WTC11 (cell line): ENCODE measurements around the gene RIC3.

ENCODE experiments used
- NFE2L1 ChIP-seq: sonication (generic); formaldehyde crosslinking; IDR thresholded peaks from 2 replicates; pipeline ENCODE4 v1.8.1; 2023; ENCODE audit warnings: missing genetic modification reagents
- TEAD4 ChIP-seq: sonication (generic); formaldehyde crosslinking; IDR thresholded peaks from 2 replicates; pipeline ENCODE4 v1.8.0; 2022; ENCODE audit warnings: mild to moderate bottlenecking, missing genetic modification reagents
- TF ChIP-seq, protein P1 (sequence below): fragments of 250-450 bp; sonication (Bioruptor Pico); IDR thresholded peaks from 2 replicates; pipeline ENCODE4 v1.9.0; 2021; ENCODE audit warnings: mild to moderate bottlenecking
- TF ChIP-seq, protein P2 (sequence below): fragments of 200-600 bp; IDR thresholded peaks from 2 replicates; pipeline ENCODE4 v1.8.0; 2022; ENCODE audit warnings: antibody characterized with exemption
- TF ChIP-seq, protein P3 (sequence below): sonication (generic); formaldehyde crosslinking; IDR thresholded peaks from 2 replicates; pipeline ENCODE4 v1.8.0; 2022; ENCODE audit warnings: mild to moderate bottlenecking, missing genetic modification reagents
- TF ChIP-seq, protein P4 (sequence below): sonication (generic); formaldehyde crosslinking; IDR thresholded peaks from 2 replicates; pipeline ENCODE4 v1.8.0; 2022; ENCODE audit warnings: missing genetic modification reagents
- TF ChIP-seq, protein P5 (sequence below): sonication (generic); formaldehyde crosslinking; IDR thresholded peaks from 2 replicates; pipeline ENCODE4 v1.8.1; 2023; ENCODE audit warnings: mild to moderate bottlenecking, missing genetic modification reagents, moderate library complexity
- TF ChIP-seq, protein P6 (sequence below): sonication (generic); formaldehyde crosslinking; IDR thresholded peaks from 2 replicates; pipeline ENCODE4 v1.8.0; 2022; ENCODE audit warnings: mild to moderate bottlenecking, missing genetic modification reagents

DNA sequence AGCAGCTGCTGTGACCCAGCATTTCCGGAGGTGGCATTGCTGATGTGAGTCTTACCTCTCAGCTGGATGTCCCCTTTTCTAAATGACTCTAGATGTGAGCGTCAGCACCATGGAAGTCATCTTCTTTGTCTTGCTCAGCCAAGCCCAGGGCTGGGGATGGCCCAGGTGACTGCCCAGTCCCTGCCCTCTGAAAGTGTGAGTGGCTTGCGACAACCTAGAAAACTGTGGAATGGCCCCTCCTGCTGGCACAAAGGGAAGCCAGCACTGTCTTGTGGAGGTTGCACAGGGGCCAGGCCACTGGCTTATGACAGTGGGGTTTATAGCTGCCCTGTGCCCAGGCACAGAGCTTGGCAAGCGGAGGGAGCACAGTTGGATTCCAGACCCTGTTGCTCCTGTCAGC is 81.6 kb downstream of the RIC3 start:
- TF ChIP-seq, protein P1, sequence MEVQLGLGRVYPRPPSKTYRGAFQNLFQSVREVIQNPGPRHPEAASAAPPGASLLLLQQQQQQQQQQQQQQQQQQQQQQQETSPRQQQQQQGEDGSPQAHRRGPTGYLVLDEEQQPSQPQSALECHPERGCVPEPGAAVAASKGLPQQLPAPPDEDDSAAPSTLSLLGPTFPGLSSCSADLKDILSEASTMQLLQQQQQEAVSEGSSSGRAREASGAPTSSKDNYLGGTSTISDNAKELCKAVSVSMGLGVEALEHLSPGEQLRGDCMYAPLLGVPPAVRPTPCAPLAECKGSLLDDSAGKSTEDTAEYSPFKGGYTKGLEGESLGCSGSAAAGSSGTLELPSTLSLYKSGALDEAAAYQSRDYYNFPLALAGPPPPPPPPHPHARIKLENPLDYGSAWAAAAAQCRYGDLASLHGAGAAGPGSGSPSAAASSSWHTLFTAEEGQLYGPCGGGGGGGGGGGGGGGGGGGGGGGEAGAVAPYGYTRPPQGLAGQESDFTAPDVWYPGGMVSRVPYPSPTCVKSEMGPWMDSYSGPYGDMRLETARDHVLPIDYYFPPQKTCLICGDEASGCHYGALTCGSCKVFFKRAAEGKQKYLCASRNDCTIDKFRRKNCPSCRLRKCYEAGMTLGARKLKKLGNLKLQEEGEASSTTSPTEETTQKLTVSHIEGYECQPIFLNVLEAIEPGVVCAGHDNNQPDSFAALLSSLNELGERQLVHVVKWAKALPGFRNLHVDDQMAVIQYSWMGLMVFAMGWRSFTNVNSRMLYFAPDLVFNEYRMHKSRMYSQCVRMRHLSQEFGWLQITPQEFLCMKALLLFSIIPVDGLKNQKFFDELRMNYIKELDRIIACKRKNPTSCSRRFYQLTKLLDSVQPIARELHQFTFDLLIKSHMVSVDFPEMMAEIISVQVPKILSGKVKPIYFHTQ (CRISPR knock-in tag), result no peak
- TF ChIP-seq, protein P2, sequence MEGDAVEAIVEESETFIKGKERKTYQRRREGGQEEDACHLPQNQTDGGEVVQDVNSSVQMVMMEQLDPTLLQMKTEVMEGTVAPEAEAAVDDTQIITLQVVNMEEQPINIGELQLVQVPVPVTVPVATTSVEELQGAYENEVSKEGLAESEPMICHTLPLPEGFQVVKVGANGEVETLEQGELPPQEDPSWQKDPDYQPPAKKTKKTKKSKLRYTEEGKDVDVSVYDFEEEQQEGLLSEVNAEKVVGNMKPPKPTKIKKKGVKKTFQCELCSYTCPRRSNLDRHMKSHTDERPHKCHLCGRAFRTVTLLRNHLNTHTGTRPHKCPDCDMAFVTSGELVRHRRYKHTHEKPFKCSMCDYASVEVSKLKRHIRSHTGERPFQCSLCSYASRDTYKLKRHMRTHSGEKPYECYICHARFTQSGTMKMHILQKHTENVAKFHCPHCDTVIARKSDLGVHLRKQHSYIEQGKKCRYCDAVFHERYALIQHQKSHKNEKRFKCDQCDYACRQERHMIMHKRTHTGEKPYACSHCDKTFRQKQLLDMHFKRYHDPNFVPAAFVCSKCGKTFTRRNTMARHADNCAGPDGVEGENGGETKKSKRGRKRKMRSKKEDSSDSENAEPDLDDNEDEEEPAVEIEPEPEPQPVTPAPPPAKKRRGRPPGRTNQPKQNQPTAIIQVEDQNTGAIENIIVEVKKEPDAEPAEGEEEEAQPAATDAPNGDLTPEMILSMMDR, result 0 out of 2 replicates have a peak, but pooled peaks have one; percentile 14
- TF ChIP-seq, protein P3, sequence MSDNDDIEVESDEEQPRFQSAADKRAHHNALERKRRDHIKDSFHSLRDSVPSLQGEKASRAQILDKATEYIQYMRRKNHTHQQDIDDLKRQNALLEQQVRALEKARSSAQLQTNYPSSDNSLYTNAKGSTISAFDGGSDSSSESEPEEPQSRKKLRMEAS, result no peak
- TF ChIP-seq TEAD4 (CRISPR knock-in tag), result no peak
- TF ChIP-seq, protein P4, sequence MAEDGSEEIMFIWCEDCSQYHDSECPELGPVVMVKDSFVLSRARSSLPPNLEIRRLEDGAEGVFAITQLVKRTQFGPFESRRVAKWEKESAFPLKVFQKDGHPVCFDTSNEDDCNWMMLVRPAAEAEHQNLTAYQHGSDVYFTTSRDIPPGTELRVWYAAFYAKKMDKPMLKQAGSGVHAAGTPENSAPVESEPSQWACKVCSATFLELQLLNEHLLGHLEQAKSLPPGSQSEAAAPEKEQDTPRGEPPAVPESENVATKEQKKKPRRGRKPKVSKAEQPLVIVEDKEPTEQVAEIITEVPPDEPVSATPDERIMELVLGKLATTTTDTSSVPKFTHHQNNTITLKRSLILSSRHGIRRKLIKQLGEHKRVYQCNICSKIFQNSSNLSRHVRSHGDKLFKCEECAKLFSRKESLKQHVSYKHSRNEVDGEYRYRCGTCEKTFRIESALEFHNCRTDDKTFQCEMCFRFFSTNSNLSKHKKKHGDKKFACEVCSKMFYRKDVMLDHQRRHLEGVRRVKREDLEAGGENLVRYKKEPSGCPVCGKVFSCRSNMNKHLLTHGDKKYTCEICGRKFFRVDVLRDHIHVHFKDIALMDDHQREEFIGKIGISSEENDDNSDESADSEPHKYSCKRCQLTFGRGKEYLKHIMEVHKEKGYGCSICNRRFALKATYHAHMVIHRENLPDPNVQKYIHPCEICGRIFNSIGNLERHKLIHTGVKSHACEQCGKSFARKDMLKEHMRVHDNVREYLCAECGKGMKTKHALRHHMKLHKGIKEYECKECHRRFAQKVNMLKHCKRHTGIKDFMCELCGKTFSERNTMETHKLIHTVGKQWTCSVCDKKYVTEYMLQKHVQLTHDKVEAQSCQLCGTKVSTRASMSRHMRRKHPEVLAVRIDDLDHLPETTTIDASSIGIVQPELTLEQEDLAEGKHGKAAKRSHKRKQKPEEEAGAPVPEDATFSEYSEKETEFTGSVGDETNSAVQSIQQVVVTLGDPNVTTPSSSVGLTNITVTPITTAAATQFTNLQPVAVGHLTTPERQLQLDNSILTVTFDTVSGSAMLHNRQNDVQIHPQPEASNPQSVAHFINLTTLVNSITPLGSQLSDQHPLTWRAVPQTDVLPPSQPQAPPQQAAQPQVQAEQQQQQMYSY (CRISPR knock-in tag), result no peak
- TF ChIP-seq, protein P5, sequence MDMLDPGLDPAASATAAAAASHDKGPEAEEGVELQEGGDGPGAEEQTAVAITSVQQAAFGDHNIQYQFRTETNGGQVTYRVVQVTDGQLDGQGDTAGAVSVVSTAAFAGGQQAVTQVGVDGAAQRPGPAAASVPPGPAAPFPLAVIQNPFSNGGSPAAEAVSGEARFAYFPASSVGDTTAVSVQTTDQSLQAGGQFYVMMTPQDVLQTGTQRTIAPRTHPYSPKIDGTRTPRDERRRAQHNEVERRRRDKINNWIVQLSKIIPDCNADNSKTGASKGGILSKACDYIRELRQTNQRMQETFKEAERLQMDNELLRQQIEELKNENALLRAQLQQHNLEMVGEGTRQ (CRISPR knock-in tag), result no peak
- TF ChIP-seq, protein P6, sequence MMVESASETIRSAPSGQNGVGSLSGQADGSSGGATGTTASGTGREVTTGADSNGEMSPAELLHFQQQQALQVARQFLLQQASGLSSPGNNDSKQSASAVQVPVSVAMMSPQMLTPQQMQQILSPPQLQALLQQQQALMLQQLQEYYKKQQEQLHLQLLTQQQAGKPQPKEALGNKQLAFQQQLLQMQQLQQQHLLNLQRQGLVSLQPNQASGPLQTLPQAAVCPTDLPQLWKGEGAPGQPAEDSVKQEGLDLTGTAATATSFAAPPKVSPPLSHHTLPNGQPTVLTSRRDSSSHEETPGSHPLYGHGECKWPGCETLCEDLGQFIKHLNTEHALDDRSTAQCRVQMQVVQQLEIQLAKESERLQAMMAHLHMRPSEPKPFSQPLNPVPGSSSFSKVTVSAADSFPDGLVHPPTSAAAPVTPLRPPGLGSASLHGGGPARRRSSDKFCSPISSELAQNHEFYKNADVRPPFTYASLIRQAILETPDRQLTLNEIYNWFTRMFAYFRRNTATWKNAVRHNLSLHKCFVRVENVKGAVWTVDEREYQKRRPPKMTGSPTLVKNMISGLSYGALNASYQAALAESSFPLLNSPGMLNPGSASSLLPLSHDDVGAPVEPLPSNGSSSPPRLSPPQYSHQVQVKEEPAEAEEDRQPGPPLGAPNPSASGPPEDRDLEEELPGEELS (CRISPR knock-in tag), result no peak
- TF ChIP-seq NFE2L1 (CRISPR knock-in tag), result no peak
